DMS153 (cell line): ENCODE data around the gene LYPD3.

Experiments
- DNase-seq: peaks from one replicate; lab custom pipeline; 2025; lab: John Stamatoyannopoulos, UW

The LYPD3 gene

GRCh38 chr19:43430976-43431375 is 34.4 kb downstream of the LYPD3 start:
- no peak for DNase-seq

- no peak for DNase-seq
Observed at GRCh38 chr19:43430142-43430710, 35.2 kb downstream of the LYPD3 start.

DNA sequence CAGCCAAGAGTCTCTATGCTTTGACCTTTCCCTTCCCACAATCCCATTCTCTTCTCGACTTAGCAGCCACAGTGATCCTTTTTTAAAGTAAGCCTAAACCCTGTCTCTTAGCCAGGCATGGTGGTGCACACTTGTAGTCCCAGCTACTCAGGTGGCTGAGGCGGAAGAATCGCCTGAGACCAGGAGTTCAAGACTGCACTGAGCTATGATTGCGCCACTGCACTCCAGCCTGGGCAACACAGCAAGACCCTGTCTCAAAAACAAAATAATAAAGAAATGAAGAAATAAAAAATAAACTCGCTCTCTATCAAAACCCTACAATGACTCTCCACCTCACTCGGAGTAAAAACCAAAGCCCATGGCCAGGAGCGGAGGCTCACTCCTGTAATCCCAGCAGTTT is 36.0 kb downstream of the LYPD3 start:
- no peak for DNase-seq

- peak; percentile 60 for DNase-seq
Observed at GRCh38 chr19:43425567-43426392, 39.6 kb downstream of the LYPD3 start.

DNA sequence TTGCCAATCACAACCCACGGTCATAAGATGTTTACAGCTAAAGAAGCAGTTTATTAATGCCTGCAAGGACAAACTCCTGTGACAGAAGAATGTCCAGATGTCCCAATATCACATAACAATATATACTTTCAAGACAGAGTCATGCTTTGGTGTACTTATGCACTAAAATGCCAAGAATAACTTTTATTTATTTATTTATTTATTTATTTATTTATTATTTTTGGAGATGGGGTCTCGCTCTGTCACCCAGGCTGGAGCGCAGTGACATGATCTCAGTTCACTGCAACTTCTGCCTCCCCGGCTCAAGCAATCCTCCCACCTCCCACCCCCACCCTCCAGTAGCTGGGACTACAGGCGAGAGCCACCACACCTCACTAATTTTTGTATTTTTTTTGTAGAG is 41.6 kb downstream of the LYPD3 start:
- DNase-seq: no peak

GRCh38 chr19:43422689-43423066 is 42.7 kb downstream of the LYPD3 start:
- no peak for DNase-seq

- DNase-seq: no peak
Observed at GRCh38 chr19:43422000-43422688, 43.3 kb downstream of the LYPD3 start.

DNA sequence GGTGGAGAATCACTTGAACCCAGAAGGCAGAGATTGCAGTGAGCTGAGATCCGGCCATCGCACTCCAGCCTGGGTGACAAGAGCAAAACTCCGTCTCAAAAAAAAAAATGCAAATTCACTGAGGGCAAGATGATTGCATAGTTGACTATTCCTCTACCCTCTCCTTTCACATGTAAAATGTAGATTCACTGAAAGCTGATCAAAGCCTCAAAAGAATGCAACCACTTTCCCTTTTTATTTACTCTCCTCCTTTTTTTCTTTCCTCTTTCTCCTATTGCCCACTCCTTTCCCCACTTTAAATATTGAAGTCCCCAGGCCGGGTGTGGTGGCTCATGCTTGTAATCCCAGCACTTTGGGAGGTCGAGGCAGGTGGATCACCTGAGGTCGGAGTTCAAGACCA is 44.5 kb downstream of the LYPD3 start:
- no peak for DNase-seq

- no peak for DNase-seq
Observed at GRCh38 chr19:43416951-43417623, 48.3 kb downstream of the LYPD3 start.

DNA sequence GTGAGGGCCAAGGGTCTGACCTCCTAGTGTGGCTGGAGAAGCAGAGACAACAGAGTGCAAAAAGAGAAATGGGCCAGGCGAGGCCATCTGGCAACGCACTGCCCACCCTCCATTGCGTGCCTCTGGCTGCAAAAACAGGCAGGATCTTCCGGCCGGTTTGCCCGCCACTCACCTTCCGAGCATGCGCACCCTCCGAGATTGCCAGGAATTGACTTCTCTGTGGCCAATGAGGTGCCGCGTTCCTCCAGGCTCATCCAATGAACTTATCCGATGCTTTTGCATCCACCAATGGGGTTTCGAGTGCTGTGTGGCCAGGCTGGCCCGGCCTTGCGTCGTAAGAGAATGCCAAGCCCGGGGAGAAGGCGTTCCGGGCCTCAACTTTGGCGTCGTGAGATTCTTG is 50.9 kb downstream of the LYPD3 start, which contains the start of gene TEX101:
TSS of gene TEX101 (plus strand) at position 337 of the 400 bp plus-strand sequence. CDS start 1,030 bp downstream, outside the sequence.
- DNase-seq: no peak

- no peak for DNase-seq
Observed at GRCh38 chr19:43412441-43412840, 53.0 kb downstream of the LYPD3 start.
